Keratinocyte (primary cell): Measurements from ENCODE around the gene HECTD1. TPM values are rescaled to one million over a fixed set of nuclear protein-coding genes. Genes with fewer than 3 reads are reported as not detected.

Source experiments
- DNase-seq: peaks from one replicate; pipeline ENCODE4 v3.0.0-alpha.2; 2011; ENCODE audit warnings: low read depth, missing footprints, low spot score
- FAIRE-seq: peaks from 2 replicates; lab custom pipeline; 2011; peaks lifted over from hg19 to GRCh38; lab: Jason Lieb, UNC
- H2AFZ ChIP-seq: 2 replicates; pipeline ENCODE4 v1.6.0; 2012; ENCODE audit warnings: low read length, control low read depth, inconsistent platforms; ENCODE audit not compliant: control insufficient read depth
- H3K27ac ChIP-seq: 2 replicates; pipeline ENCODE4 v1.5.1; 2011; ENCODE audit warnings: low read length; ENCODE audit not compliant: control insufficient read depth, insufficient read depth
- H3K27me3 ChIP-seq: 3 replicates; pipeline ENCODE4 v1.6.0; 2011; ENCODE audit warnings: low read length; ENCODE audit not compliant: control insufficient read depth, insufficient read depth; ENCODE audit errors: extremely low read depth
- H3K36me3 ChIP-seq, 2 experiments: 2 replicates in 1 of 2; 3 replicates in 1 of 2; pipeline ENCODE4 v1.5.1; 2011; ENCODE audit warnings: low read length in 2 of 2, mild to moderate bottlenecking in 1 of 2; ENCODE audit not compliant: control insufficient read depth in 2 of 2, insufficient read depth in 2 of 2; ENCODE audit errors: extremely low read depth in 1 of 2
- H3K4me1 ChIP-seq: 3 replicates; pipeline ENCODE4 v1.5.1; 2011; ENCODE audit warnings: low read length; ENCODE audit not compliant: control insufficient read depth, insufficient read depth; ENCODE audit errors: extremely low read depth
- H3K4me2 ChIP-seq: 3 replicates; pipeline ENCODE4 v1.6.0; 2011; ENCODE audit warnings: low read depth, low read length; ENCODE audit not compliant: control insufficient read depth, insufficient read depth; ENCODE audit errors: extremely low read depth
- H3K4me3 ChIP-seq, 3 experiments: fragments of 200-600 bp in 1 of 3; sonication (generic) in 1 of 3; 2 replicates in 2 of 3; 3 replicates in 1 of 3; pipeline ENCODE4 v1.5.1; 2011 to 2016; ENCODE audit warnings: low read length in 3 of 3, mild to moderate bottlenecking in 3 of 3, control low read depth in 2 of 3, inconsistent platforms in 1 of 3, low read depth in 1 of 3, mixed read lengths in 1 of 3, mixed run types in 1 of 3, moderate library complexity in 1 of 3; ENCODE audit not compliant: control insufficient read depth in 2 of 3, insufficient read depth in 2 of 3; ENCODE audit errors: extremely low read depth in 1 of 3
- H3K79me2 ChIP-seq: 2 replicates; pipeline ENCODE4 v1.6.0; 2012; ENCODE audit warnings: low read length; ENCODE audit not compliant: control insufficient read depth, insufficient read depth
- H3K9ac ChIP-seq: 3 replicates; pipeline ENCODE4 v1.6.0; 2011; ENCODE audit warnings: low read length; ENCODE audit not compliant: control insufficient read depth, insufficient read depth; ENCODE audit errors: extremely low read depth
- H3K9me1 ChIP-seq: 3 replicates; pipeline ENCODE4 v1.6.0; 2011; ENCODE audit warnings: low read length; ENCODE audit not compliant: control insufficient read depth, insufficient read depth; ENCODE audit errors: extremely low read depth
- H3K9me3 ChIP-seq: 2 replicates; pipeline ENCODE4 v1.5.1; 2012; ENCODE audit warnings: low read depth, low read length; ENCODE audit not compliant: control insufficient read depth
- H4K20me1 ChIP-seq: 3 replicates; pipeline ENCODE4 v1.6.0; 2011; ENCODE audit warnings: low read length; ENCODE audit not compliant: control insufficient read depth, insufficient read depth; ENCODE audit errors: extremely low read depth
- EZH2 ChIP-seq: IDR thresholded peaks from one replicate; pipeline ENCODE4 v1.6.1; 2012; ENCODE audit warnings: inconsistent platforms, mild to moderate bottlenecking, low read length, moderate library complexity
- dilution Hi-C: fragments of 300-500 bp; cut with MboI; formaldehyde crosslinking; loops from one replicate; pipeline ENCODE4 v1.7.0; 2020; ENCODE audit warnings: low sequenced_read_pairs; ENCODE audit not compliant: extremely low pct_ligation_motif_present
- polyA plus RNA-seq, 5 experiments: library from polyadenylated mRNA; depleted of rRNA in 3 of 5; stranded (reverse) in 3 of 5; stranded (forward) in 1 of 5; unstranded in 1 of 5; fragments of >200 nt; gene quantifications; 1 replicate in 1 of 5; 2 replicates in 3 of 5; 3 replicates in 1 of 5; pipeline versions ENCODE4 v1.2.1 to v1.2.3, GENCODE V29; 2011 to 2012; ENCODE audit warnings: missing spikeins in 2 of 5, low read depth in 1 of 5, low replicate concordance in 1 of 5
- TF ChIP-seq, protein P1 (sequence below), 3 experiments: IDR thresholded peaks in 1 of 3; conservative IDR thresholded peaks in 1 of 3; optimal IDR thresholded peaks in 1 of 3; 2 replicates in 2 of 3; 3 replicates in 1 of 3; pipeline versions ENCODE3 to v1.5.1; 2011; ENCODE audit warnings: low read length in 3 of 3, mild to moderate bottlenecking in 3 of 3, moderate library complexity in 2 of 3, control low read depth in 1 of 3, inconsistent platforms in 1 of 3; ENCODE audit not compliant: insufficient read depth in 2 of 3; ENCODE audit errors: extremely low read depth in 1 of 3

Gene HECTD1
- polyA plus RNA-seq, 1 donor (not counting 4 experiments of a cell fraction or from before 2014, with no cell fraction given) = 94.8 TPM

DNA sequence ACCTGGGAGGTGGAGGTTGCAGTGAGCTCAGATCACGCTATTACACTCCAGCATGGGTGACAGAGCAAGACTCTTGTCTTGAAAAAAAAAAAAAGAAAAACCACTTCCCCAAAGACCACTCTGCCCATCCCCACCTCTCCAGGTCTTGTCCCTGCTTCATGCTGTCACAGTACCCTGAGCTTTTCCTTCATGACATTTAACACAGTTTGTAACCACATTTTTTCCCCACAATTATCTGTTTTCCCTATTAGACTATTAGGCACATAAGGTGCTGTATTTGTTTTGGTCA, 6.9 kb downstream of the HECTD1 start:
- H3K9ac ChIP-seq = no peak overlapping the region
- FAIRE-seq = no peak
- no peak overlapping the region for H3K27ac ChIP-seq
- H3K79me2 ChIP-seq = peaks cover 80% of the 10 kb centered on the region
- no peaks in the 10 kb centered on the region for H3K9me1 ChIP-seq
- peaks cover 21% of the 10 kb centered on the region for H3K4me1 ChIP-seq
- no peaks in the 10 kb centered on the region for H3K9me3 ChIP-seq
- no peaks in the 10 kb centered on the region for H3K27me3 ChIP-seq
- H3K4me3 ChIP-seq = no peak overlapping the region
- TF ChIP-seq, protein P1, sequence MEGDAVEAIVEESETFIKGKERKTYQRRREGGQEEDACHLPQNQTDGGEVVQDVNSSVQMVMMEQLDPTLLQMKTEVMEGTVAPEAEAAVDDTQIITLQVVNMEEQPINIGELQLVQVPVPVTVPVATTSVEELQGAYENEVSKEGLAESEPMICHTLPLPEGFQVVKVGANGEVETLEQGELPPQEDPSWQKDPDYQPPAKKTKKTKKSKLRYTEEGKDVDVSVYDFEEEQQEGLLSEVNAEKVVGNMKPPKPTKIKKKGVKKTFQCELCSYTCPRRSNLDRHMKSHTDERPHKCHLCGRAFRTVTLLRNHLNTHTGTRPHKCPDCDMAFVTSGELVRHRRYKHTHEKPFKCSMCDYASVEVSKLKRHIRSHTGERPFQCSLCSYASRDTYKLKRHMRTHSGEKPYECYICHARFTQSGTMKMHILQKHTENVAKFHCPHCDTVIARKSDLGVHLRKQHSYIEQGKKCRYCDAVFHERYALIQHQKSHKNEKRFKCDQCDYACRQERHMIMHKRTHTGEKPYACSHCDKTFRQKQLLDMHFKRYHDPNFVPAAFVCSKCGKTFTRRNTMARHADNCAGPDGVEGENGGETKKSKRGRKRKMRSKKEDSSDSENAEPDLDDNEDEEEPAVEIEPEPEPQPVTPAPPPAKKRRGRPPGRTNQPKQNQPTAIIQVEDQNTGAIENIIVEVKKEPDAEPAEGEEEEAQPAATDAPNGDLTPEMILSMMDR (optimal IDR thresholded peaks at IDR 0.05 in 1 of 3, IDR thresholded peaks at IDR 0.05 in 1 of 3, conservative IDR thresholded peaks at IDR 0.05 in 1 of 3; ENCODE audit: extremely low read depth in 1 of 3, insufficient read depth in 2 of 3, low read length in 3 of 3) = no peak
- no peak for TF ChIP-seq EZH2
- no peak overlapping the region for H2AFZ ChIP-seq
- no peak overlapping the region for H3K4me2 ChIP-seq
- H3K36me3 ChIP-seq = peaks cover 1 to 19% of the 10 kb centered on the region in 2 experiments
- no peak for DNase-seq
- dilution Hi-C loops = no loop called here
- H4K20me1 ChIP-seq = peaks cover 5% of the 10 kb centered on the region

DNA sequence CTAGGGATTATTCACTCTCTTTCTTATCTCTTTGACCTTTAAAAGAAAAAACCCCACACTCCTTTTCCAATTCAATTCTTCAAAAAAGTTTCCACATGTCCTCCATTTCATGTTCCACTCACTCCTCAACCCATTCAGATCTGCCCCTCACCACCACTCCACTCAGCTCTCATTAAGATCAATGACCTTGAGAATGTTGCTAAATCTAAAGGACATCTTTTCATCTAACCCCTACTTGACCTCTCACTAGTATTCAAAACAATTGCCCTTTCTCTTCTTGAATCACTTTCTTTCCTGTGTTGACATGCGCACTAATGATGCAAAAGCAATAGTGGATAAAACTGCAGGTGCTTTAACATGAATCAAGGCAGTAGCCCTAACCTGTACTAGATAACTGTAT, 9.9 kb downstream of the HECTD1 start:
- Histone ChIP-seq H3K36me3 (peaks cover 0 to 13% of the 10 kb centered on the region in 2 experiments), H3K4me3 (no peak overlapping the region), H3K9me1 (no peaks in the 10 kb centered on the region), H3K9me3 (no peaks in the 10 kb centered on the region), H3K79me2 (peaks cover 75% of the 10 kb centered on the region), H4K20me1 (peaks cover 6% of the 10 kb centered on the region), H3K27ac (no peak overlapping the region), H2AFZ (no peak overlapping the region), H3K4me1 (peaks cover 32% of the 10 kb centered on the region), H3K9ac (no peak overlapping the region), H3K27me3 (no peaks in the 10 kb centered on the region), H3K4me2 (no peak overlapping the region)
- dilution Hi-C loops = no loop called here
- FAIRE-seq = no peak
- DNase-seq = no peak
- no peak for TF ChIP-seq EZH2
- TF ChIP-seq, protein P1 (optimal IDR thresholded peaks at IDR 0.05 in 1 of 3, IDR thresholded peaks at IDR 0.05 in 1 of 3, conservative IDR thresholded peaks at IDR 0.05 in 1 of 3; ENCODE audit: extremely low read depth in 1 of 3, insufficient read depth in 2 of 3, low read length in 3 of 3) = no peak
